HG03342 (cell line): Measurements from ENCODE around the gene GLB1L3.

Experiments used
- ATAC-seq: cut with Tn5 transposase; IDR thresholded peaks from one replicate; pipeline ENCODE4 v1.9.1; 2021; ENCODE audit warnings: mild to moderate bottlenecking, moderate library complexity; ENCODE audit not compliant: unreplicated experiment

The GLB1L3 gene

GRCh38 chr11:134275534-134276395 lies at the start of gene GLB1L3:
Gene GLB1L3, plus strand, starts transcription at chr11:134276379. Its CDS starts 362 bp downstream, at chr11:134276741.
- peak; percentile 72 for ATAC-seq

- ATAC-seq, result no peak
Observed at GRCh38 chr11:134226806-134227325, 49.3 kb upstream of the GLB1L3 start.

GRCh38 chr11:134228625-134229024 lies 47.6 kb upstream of the GLB1L3 start:
- ATAC-seq, result peak; percentile 55

- ATAC-seq, result no peak
Observed at GRCh38 chr11:134229126-134229790, 46.9 kb upstream of the GLB1L3 start.

- no peak for ATAC-seq
Observed at GRCh38 chr11:134230339-134230738, 45.8 kb upstream of the GLB1L3 start.

GRCh38 chr11:134231958-134232659 lies 44.1 kb upstream of the GLB1L3 start:
- no peak for ATAC-seq

- ATAC-seq, result no peak
Observed at GRCh38 chr11:134233729-134234179, 42.4 kb upstream of the GLB1L3 start.

GRCh38 chr11:134235399-134235798 lies 40.8 kb upstream of the GLB1L3 start:
- ATAC-seq, result no peak

GRCh38 chr11:134236834-134237556 lies 39.2 kb upstream of the GLB1L3 start:
- ATAC-seq, result no peak

- no peak for ATAC-seq
Observed at GRCh38 chr11:134237557-134237922, 38.6 kb upstream of the GLB1L3 start.

GRCh38 chr11:134238956-134239355 lies 37.2 kb upstream of the GLB1L3 start:
- no peak for ATAC-seq

GRCh38 chr11:134240592-134240991 lies 35.6 kb upstream of the GLB1L3 start:
- no peak for ATAC-seq

GRCh38 chr11:134242376-134242775 lies 33.8 kb upstream of the GLB1L3 start:
- no peak for ATAC-seq

- ATAC-seq, result no peak
Observed at GRCh38 chr11:134243913-134244312, 32.3 kb upstream of the GLB1L3 start.

GRCh38 chr11:134244593-134244992 lies 31.6 kb upstream of the GLB1L3 start:
- peak; percentile 90 for ATAC-seq

GRCh38 chr11:134245434-134245833 lies 30.7 kb upstream of the GLB1L3 start:
- no peak for ATAC-seq

- ATAC-seq, result no peak
Observed at GRCh38 chr11:134246100-134246499, 30.1 kb upstream of the GLB1L3 start.

- no peak for ATAC-seq
Observed at GRCh38 chr11:134246678-134247077, 29.5 kb upstream of the GLB1L3 start.

GRCh38 chr11:134248910-134249480 lies 27.2 kb upstream of the GLB1L3 start:
- ATAC-seq, result no peak

GRCh38 chr11:134250246-134250645 lies 25.9 kb upstream of the GLB1L3 start:
- no peak for ATAC-seq
